DMS 273 treated with DMSO at 0.1 percent for 48 hours (cell line): ENCODE measurements around the gene PAN2.
"Not testable (repeated sequence)": the region's sequence is repeated elsewhere in the genome, so short reads cannot be mapped to it uniquely, and the experiment has no call there.

Experiments
- DNase-seq: peaks from one replicate; lab custom pipeline; 2025; lab: John Stamatoyannopoulos, UW

Gene PAN2

DNA sequence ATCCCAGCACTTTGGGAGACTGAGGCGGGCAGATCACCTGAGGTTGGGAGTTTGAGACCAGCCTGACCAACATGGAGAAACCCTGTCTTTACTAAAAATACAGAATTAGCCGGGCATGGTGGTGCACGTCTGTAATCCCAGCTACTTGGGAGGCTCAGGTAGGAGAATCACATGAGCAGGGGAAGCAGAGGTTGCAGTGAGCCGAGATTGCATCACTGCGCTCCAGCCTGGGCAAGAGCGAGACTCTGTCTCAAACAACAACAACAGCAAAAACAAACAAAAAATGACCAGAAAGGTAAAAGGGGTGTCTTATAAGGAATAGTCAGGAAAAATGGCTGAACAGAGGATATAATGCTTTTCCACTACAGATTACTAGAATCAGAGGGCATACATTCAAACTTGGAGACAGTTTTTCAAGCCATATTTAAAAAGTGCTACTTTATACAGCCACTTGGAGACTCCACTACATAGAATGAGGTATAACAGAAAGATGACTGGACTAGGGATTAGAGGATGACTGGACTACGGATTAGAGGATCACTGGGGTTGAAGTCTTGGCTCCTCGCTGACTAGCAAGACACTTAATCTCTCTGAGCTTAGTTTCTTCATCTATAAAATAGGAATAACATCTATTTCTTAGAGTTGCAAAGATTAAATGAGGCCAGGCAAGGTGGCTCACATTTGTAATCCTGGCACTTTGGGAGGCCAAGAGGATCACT is 28.8 kb downstream of the PAN2 start:
- DNase-seq = no peak

DNA sequence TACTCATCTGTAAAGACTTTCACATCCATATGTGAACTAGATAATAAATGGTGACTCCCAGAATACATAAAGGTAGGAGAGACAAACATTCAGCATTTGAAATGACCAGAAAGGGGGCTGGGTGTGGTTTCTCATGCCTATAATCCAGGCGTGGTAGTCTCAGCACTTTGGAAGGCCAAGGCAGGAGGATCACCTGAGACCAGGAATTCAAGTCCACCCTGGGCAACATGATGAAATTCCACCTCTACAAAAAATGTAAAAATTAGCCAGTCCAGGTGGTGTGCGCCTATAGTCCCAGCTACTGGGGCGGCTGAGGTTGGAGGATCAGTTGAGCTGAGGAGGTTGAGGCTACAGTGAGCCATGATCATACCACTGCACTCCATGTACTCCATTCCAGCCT is 29.5 kb downstream of the PAN2 start:
- DNase-seq = no peak

DNA sequence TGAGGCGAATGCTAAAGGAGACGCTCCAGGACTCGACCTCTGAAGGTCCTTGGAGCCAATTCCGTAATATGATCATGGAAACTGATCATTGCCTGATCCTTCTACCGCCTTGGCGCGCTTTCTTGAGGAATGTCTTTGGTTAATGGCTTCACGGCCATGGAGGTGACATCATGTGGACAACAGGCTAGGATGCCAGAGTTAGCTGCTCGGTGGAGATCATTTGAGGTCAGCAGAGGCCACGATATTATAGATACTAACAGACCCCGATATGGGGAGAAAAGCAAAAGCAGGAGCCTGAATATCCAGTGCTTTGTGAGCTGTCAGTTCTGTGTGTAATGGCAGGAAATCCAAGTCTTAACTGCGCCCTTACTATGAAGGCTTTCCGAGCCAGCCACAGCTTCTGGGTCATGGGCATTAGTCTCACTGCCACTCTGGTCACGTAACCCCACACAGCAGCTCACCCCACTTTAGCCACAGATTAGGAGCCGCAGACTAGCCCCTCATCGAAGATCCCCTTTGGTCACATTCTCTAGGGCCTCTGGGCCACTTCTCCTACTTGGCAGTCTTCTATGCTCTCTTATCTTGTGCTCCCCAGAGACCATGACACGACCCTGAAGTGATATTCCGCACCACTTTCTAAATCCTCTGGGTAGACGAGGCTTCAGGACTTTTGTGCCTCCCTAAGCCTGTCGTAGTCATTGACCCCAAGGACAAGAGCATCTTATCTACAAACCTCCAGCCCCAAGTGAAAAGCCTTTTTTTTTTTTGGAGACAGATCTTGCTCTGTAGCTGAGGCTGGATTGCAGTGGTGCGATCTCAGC is 32.9 kb downstream of the PAN2 start:
- no peak for DNase-seq

DNA sequence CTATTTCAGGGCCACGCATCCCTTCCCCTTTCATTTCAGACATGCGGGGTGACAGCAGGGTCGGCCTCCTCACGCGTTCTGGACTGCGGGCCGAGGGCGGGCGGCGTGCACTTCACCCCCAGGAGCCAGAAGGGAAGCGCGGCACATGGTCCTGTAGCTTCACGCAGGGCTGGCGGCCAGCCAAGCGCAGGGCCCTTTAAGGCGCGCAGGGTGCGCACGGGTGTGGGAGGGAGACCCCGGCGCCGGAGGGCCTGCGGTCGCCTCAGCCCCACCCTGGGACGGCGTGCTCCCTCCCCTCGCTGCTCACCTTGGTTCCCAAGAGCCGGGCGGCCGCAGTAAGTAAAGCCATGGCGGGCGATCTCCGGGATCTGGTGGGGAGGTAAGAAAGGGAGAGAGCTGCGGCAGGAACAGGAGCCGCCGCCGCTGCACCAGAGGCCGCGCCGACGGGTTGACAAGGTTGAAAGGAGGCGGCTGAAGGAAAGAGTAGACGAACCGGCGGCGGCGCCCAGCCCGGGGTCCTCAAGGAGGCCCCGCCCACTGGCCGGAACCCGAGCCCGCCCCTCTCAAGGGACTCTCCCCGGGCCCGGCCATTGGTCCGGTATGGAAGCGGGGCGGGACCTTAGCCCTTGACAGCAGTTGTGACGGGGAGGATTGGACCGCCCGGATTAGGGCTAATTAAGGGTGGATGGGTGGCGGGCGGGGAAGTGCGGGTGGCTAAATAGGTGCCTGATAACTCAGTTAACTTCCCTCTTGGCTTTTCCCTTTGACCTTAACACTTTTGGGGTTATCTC is 33.8 kb downstream of the PAN2 start, which contains the start of gene CS:
TSS of gene CS (minus strand) at position 478 of the 791 bp plus-strand sequence. CDS start at position 349, 129 bp downstream.
- peak; percentile 82 for DNase-seq

DNA sequence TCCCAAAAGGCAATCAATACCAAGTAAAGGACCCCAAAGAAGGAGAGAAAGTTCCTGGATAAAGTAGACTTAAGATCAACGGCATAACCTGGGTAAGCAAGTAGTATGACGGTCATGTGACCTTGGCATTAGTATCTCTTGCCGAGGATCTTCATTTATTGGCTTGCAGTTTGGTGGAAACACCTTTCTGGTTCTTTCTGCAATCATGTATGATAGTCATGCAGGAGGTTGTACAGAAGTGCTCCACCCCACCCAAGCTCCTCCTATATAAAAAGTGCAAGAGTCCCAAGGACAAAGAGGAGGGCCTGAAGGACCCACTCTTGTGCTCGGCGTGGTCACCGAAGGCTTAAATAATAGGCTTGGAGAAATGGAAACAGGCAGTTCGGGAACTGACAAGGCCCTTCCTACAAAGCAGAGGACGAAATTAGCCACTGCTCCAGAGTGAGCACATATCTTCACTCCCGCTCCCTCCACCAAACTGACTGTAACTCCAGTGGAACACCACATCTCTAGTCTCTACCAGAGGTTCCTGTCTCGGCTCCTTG is 34.4 kb downstream of the PAN2 start:
- no peak for DNase-seq

DNA sequence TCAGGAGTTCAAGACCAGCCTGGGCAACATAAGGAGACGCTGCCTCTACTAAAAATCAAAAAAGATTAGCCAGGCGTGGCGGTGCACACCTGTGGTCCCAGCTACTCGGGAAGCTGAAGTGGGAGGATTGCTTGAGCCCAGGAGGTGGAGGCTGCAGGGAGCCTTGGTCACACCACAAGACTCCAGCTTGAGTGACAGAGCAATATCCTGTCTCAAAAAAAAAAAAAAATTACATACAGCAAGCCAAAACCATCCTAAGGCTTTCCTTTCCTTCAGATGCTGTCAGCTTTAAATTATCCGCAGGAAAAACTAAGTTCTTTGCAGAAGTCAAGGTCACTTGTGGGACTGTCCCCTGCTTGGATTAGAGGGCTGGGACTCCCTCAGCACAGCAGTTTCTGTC is 35.0 kb downstream of the PAN2 start:
- no peak for DNase-seq

DNA sequence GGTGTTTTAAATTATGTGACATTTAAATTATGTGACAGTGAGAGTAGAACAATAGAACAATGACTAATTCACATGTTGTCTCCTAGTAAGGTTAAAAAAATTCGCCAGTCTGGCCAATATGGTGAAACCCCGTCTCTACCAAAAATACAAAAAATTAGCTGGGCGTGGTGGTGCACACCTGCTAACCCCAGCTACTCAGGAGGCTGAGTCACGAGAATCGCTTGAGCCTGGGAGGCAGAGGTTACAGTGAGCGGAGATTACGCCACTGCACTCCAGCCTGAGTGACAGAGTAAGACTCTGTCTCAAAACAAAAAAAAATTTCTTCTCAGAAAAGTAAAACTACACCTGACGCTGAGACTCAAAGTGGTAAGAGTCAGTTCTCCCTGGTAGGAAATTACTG is 36.4 kb downstream of the PAN2 start:
- no peak for DNase-seq

DNA sequence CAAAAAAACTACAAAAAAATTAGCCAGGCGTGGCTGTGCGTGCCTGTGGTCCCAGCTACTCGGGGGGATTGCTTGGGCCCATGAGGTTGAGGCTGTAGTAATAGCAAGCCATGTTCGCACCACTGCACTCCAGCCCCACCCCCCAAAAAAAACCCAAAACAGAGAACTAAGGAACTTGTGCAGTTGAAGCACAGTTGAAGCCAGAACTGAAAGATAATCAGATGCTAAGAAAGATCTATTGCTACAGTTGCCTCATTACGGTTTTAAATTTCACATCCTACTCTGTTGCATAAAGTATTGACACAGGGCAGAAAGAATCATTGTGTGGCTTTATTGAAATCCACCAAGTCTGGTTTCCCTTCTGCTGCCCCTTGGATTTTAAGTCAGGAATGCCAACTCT is 37.5 kb downstream of the PAN2 start:
- DNase-seq = no peak

DNA sequence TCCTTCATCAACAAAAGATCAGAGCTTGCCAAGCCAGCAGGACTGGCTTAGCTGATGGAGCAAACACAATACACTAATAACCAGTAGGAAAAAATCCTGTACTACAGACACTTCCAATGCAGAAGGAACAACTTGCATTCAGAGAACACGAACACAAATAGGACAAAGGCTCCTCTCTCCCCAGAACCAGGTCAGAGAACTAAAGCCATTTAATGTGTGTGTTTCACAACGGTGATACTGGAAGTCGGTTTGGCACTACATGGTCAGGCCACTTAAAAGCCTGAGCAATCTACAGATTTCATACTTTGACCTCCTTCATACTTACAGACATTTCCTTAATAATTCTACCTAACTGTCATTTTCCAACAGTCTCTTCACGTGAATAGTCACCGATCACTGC is 40.0 kb downstream of the PAN2 start:
- DNase-seq = no peak

DNA sequence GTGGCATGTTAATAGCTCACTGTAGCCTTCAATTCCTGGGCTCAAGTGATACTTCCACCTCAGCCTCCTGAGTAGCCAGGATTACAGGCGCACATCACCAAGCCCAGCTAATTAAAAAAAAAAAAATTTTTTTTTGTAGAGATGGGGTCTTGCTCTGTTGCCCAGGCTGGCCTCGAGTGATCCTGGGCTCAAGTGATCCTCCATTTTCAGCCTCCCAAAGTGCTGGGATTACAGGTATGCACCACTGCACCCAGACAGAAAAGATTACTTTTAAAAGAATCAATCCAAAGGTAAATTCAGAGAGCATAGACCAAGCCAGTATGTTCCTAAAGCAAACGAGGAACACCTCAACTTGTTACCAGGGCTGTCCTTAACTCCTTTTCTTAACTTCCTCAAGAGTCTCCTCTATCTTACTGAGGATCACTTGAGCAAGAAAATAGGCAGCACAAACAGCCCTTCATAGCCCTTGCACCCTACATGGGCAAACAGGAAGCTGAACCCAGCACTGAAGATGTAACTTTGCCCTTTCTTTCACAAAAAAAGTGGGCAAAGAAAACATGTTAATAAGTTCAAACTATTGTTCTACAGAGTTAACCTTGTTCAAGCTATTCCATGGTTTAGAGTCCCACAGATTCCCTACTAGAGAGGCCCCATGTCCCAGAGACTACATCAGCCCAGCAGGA is 45.0 kb downstream of the PAN2 start:
- DNase-seq = no peak

DNA sequence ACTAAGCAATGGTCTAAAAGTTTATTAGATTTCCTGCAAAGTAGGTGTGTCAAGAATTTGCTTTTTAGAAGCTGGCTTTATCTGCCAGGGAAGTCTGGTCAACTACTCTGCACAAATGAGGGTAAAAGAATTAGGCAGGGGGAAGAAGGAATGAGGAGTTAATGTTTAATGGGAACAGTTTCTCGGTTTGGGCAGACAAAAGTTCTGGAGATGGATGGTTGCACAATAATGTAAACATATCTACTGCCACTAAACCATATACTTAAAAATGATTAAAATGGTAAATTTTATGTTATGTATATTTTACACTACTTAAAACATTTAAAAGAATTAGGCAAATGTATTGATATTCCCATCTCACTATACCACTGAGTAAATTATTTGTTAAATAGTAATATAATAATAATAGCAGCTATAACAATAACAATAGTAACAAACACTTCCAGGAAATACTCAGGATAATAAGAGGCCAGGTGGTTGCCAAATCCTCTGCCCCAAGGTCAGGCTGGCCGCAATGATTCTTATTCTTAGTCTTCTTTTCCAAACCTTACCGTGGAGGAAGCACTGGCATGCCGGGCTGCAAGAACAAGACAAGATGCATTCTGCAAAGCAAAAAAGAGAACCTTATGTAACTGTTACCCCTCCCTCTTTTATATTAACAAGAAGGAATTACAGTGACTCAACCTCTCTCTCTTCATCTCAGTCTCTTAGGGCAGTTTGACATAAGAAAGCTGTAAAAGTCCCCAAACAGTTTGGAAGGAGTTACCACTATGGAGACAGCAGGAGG is 47.6 kb downstream of the PAN2 start:
- DNase-seq = no peak

DNA sequence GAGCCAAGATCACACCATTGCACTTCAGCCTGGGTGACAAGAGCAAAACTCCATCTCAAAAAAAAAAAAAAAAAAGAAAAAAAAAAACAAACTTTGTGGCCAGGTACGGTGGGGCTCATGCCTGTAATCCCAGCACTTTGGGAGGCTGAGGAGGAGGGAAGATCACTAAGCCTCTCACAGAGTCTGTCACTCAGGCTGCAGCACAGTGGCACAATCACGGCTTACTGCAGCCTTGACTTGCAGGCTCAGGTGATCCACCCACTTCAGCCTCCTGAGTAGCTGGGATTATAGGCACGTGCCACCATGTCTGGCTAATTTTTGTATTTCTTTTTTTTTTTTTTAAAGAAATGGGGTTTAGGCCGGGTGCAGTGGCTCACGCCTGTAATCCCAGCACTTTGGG is 49.5 kb downstream of the PAN2 start:
- DNase-seq = not testable (repeated sequence)

DNA sequence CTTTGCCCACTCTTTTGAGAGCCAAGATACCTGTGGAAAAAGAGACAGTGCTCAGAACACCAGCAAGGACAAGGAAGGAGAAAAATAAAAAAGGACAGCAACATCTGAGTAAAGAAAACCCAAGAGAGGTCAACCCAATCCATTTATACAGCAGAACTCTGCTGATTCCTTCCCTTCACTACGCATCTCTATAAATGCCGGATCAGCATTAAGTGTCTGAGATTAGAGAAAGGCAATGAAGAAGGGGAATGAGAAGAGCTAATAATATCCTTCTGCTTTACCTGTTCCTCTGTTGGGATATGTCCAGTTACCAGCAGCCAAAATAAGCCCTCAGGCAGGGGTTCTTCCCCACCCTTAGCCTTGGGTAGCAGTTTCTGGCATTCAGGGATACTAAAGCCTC is 51.2 kb downstream of the PAN2 start:
- DNase-seq = no peak

DNA sequence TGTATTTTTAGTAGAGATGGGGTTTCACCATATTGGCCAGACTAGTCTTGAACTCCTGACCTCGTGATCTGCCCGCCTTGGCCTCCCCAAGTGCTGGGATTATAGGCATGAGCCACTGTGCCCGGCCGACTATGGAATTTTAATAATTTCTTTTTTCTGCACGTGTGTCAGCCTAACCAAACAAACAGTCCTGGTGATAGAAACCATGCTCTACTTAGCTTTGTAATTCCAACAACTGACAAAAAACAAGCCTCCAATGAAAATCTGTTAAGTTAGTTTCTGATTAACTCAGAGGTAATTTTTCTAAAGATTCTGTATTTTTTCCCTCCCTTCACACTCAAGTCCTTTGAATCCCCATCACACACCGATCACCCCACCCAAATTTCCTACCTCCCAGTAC is 51.8 kb downstream of the PAN2 start:
- DNase-seq = no peak

DNA sequence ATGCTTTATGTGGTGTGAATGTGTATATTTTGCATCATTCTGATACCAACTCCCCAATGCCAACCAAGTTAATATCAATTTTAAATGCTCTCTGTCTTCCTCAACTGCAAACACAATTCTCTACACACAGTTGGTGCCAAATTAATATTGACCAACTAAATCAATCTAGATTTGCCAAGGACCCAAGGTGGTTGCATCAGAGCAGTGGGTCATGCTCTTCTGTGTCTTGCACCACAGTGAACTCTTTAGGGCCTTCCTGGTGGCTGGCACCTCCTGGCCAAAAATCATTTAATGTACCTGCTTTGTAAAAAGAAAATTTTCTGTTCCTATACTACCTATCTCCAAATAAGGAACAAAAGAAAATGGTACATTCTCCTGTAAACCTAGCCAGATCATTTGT is 53.0 kb downstream of the PAN2 start:
- DNase-seq = no peak

DNA sequence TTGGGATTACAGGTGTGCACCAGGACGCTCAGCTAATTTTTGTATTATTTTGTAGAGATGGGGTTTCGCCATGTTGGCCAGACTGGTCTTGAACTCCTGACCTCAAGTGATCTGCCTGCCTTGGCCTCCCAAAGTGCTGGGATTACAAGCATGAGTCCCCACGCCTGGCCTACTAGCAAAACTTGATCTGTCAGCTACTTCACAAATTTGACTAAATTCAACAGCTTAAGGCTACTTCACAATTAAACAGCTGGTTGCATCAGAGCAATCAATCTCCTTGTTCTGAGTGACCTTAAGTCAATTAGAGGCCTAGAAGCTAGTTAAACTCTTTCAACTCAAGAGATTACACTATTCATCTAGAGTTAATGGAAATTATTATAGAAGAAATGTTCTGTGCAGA is 54.9 kb downstream of the PAN2 start:
- no peak for DNase-seq

DNA sequence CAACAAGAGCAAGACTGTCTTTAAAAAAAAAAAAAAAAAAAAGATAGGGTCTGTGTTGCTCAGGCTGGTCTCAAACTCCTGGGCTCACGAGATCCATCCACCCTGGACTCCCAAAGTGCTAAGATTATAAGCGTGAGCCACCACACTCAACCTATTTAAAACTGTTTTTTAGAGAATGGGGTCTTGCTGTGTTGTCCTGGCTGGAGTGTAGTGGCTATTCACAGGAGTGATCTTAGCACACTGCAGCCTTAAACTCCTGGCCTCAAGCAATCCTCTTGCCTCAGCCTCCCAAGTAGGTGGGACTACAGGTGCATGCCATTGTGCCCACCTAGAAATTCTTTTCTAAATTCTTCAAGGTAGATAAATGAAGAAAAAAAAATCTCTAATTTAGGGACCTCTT is 59.5 kb downstream of the PAN2 start:
- DNase-seq = no peak

DNA sequence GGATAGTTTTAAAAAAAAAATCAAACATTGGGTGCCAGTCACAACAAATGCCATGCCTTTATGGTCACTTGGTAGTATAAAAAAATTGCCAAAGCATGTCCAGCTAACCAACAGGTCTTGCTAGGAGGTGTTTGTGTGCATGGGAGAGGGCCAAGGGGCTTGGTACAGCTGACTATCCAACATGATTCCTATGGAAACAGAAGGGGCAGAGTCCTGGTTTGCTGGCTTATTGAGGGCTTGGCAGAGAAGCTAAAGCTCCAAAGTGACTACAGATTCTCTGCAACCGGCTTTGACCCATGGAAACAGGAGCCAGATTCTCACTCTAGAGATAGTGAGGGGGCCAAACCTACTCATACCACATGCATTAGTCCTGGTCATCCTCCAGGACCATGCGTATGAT is 61.3 kb downstream of the PAN2 start:
- not testable (repeated sequence) for DNase-seq

DNA sequence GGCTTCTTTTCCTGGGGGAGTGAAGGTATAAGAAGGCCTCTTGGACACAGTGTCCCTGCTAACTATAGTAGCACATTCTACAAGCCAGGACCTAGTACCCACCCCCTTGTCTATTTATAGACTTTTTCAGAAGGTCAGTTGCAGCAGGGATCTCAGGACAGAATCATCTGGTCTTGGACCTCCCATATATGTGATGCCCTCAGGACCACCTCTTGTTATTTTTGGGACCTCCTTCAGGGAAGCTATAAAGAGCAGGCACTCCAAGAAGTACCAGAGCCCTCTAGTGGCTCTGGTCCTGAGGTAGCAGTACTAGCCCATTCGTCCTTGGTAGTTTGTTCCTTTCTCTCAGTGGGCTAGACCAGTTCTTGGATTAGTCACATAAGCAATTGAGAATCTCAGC is 62.8 kb downstream of the PAN2 start:
- DNase-seq = no peak

DNA sequence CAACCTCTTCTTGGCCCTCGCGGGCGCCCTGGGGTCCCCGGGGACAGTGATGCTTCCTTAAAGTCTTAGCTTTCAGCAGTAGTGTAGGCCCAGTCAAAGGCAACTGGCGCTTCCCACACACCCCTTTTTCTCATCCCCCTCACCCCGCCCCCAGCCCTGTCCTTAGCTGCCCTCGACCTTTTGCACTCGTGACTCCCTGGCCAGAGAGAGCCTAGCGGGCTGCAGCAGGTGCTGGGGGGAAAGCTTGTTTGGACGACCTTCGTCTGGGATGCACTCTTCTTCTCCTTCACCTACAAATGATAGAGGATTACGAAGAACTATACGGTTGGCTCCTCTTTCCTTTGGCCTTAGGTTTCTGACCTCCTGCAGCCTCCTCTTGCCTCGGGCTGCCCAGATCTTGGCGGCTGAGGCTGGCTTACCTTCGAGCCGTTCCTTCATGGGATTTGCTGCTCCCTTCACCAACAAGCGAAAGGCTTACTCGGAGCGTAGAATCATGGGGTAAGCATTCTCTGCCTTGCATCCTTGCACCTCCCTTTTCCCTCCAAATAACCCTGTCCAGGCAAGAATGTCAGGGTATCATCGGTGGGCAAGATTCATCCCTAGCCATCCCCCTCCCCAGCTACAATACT is 66.2 kb downstream of the PAN2 start:
- no peak for DNase-seq
